ENCODE results near the gene CLIC6.

Gene CLIC6

DNA sequence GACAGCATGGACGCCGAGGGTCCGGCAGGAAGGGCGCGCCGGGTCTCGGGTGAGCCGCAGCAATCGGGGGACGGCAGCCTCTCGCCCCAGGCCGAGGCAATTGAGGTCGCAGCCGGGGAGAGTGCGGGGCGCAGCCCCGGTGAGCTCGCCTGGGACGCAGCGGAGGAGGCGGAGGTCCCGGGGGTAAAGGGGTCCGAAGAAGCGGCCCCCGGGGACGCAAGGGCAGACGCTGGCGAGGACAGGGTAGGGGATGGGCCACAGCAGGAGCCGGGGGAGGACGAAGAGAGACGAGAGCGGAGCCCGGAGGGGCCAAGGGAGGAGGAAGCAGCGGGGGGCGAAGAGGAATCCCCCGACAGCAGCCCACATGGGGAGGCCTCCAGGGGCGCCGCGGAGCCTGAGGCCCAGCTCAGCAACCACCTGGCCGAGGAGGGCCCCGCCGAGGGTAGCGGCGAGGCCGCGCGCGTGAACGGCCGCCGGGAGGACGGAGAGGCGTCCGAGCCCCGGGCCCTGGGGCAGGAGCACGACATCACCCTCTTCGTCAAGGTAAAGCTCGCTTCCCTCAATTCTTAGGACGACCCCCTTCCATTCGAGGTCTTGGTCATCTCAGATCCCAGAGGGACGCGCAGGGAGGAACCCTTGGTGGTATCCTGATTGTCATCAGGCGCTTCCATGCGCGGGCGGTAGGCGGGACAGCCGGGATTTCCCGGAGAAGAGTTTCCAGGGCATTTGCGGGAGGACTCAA, 1.6 kb downstream of the CLIC6 start:
- no peak for TF ChIP-seq TAF1 (IDR thresholded peaks at IDR 0.05; ENCODE audit: low read depth)
- no peak for TF ChIP-seq FOXM1 (IDR thresholded peaks at IDR 0.05; ENCODE audit: borderline replicate concordance, low read depth)
- TF ChIP-seq NFIC (IDR thresholded peaks at IDR 0.05), result no peak
- TF ChIP-seq TEAD4 (IDR thresholded peaks at IDR 0.05), result no peak
- no peak for TF ChIP-seq ZBTB7A (IDR thresholded peaks at IDR 0.05; ENCODE audit: low read depth)
- TF ChIP-seq MAX (IDR thresholded peaks at IDR 0.05), result no peak
- TF ChIP-seq CEBPB (IDR thresholded peaks at IDR 0.05), result no peak
- TF ChIP-seq EGR1 (IDR thresholded peaks at IDR 0.05), result no peak
- no peak for TF ChIP-seq REST (IDR thresholded peaks at IDR 0.05; ENCODE audit: low read depth)

DNA sequence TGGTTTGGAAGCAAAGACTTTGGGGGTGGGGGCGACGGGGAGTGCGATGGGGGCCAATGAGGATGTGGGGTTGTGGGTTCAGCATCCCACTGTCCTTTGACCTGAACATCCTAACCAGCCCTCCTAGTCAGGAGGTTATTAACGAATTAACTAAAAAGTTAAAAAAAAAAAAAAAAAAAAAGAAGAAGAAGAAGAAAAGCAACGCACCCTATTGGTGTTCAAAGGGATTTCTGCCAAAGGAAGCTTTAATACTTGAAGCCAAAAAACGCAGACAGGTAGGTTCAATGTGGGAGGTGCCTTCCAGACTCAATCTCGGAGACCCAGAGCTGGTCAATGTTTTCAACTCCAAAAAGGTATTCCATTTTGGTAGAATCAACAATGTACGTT, 2.2 kb downstream of the CLIC6 start:
- TF ChIP-seq REST (IDR thresholded peaks at IDR 0.05; ENCODE audit: low read depth) (no peak), MAX (IDR thresholded peaks at IDR 0.05) (no peak), RAD21 (IDR thresholded peaks at IDR 0.05; ENCODE audit: low read depth) (no peak), EGR1 (IDR thresholded peaks at IDR 0.05) (no peak), YY1 (IDR thresholded peaks at IDR 0.05; ENCODE audit: low read depth) (no peak), TCF12 (IDR thresholded peaks at IDR 0.05; ENCODE audit: low read depth) (no peak), ZBTB7A (IDR thresholded peaks at IDR 0.05; ENCODE audit: low read depth) (no peak), NFIC (IDR thresholded peaks at IDR 0.05) (no peak), TEAD4 (IDR thresholded peaks at IDR 0.05) (no peak), CREB1 (IDR thresholded peaks at IDR 0.05; ENCODE audit: low read depth) (no peak), FOXM1 (IDR thresholded peaks at IDR 0.05; ENCODE audit: borderline replicate concordance, low read depth) (no peak), CEBPB (IDR thresholded peaks at IDR 0.05) (no peak), TAF1 (IDR thresholded peaks at IDR 0.05; ENCODE audit: low read depth) (no peak), EP300 (IDR thresholded peaks at IDR 0.05; ENCODE audit: borderline replicate concordance) (no peak)
- TF ChIP-seq, protein P1, sequence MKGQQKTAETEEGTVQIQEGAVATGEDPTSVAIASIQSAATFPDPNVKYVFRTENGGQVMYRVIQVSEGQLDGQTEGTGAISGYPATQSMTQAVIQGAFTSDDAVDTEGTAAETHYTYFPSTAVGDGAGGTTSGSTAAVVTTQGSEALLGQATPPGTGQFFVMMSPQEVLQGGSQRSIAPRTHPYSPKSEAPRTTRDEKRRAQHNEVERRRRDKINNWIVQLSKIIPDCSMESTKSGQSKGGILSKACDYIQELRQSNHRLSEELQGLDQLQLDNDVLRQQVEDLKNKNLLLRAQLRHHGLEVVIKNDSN (IDR thresholded peaks at IDR 0.05), result no peak

DNA sequence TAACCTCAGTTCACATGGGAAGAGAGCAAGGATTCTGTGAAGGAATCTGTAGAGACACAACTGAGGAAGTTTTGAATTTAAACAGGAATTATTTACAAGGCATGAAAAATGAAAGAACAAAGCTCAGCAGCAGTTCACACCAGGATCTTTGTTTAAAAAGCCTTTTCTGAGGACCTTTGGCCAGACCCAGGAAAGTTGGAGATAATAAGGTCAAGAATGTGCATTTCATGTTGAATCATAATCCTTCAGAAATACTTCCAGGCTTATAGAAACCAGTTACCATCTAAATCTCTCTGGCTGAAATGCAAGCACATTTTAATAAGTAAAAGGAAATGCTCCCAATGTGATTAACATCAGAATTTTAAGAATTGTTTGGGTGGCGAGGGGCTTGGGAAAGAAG, 2.7 kb downstream of the CLIC6 start:
- TF ChIP-seq EP300 (IDR thresholded peaks at IDR 0.05; ENCODE audit: borderline replicate concordance) (no peak), TAF1 (IDR thresholded peaks at IDR 0.05; ENCODE audit: low read depth) (no peak), MAX (IDR thresholded peaks at IDR 0.05) (no peak), TEAD4 (IDR thresholded peaks at IDR 0.05) (no peak), NFIC (IDR thresholded peaks at IDR 0.05) (no peak), CEBPB (IDR thresholded peaks at IDR 0.05) (no peak), CREB1 (IDR thresholded peaks at IDR 0.05; ENCODE audit: low read depth) (no peak), YY1 (IDR thresholded peaks at IDR 0.05; ENCODE audit: low read depth) (no peak), FOXM1 (IDR thresholded peaks at IDR 0.05; ENCODE audit: borderline replicate concordance, low read depth) (no peak), ZBTB7A (IDR thresholded peaks at IDR 0.05; ENCODE audit: low read depth) (no peak), REST (IDR thresholded peaks at IDR 0.05; ENCODE audit: low read depth) (no peak), EGR1 (IDR thresholded peaks at IDR 0.05) (no peak), RAD21 (IDR thresholded peaks at IDR 0.05; ENCODE audit: low read depth) (no peak), TCF12 (IDR thresholded peaks at IDR 0.05; ENCODE audit: low read depth) (no peak)
- TF ChIP-seq, protein P1 (IDR thresholded peaks at IDR 0.05), result no peak

DNA sequence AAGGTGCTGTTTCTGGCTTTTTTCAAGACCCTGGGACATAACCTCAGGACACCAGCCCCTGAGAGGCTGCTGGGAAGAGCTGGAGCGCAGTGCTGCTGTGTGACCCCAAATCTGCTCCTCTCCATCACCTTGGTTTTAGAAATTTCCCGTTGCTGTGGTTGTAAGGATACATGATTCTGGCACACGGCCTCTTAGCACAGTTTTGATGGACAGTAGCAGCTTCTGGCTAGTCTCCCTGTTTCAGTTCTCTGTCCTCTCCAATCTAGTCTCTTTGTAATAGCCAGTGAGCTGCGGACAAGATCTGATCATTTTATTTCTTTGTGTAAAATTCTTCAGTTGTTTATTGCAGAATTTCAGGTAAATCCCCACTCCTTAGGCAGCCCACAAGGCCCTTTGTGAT, 3.1 kb downstream of the CLIC6 start:
- TF ChIP-seq TEAD4 (IDR thresholded peaks at IDR 0.05), result no peak
